Liver (tissue), 3 donors: ENCODE measurements around the gene RTN4RL1.

Experiments
- CTCF ChIP-seq: fragments of 150-350 bp; IDR thresholded peaks from 2 replicates; pipeline ENCODE4 v1.5.1; 2017; ENCODE audit warnings: improper control_type of control experiment, low read depth, low read length; ENCODE audit not compliant: missing input control
- HNF4A ChIP-seq, 2 donors: conservative IDR thresholded peaks; 2 replicates each; pipeline ENCODE4 v1.6.1; 2016; ENCODE audit warnings: antibody characterized with exemption in 2 of 2, mild to moderate bottlenecking in 2 of 2
- RAD21 ChIP-seq, 2 donors: IDR thresholded peaks; 2 replicates each; pipeline ENCODE4 v1.6.1; 2016; ENCODE audit warnings: antibody characterized with exemption in 2 of 2, mild to moderate bottlenecking in 2 of 2
- REST ChIP-seq: IDR thresholded peaks from 2 replicates; pipeline ENCODE4 v1.6.1; 2016; ENCODE audit warnings: antibody characterized with exemption, mild to moderate bottlenecking
- SP1 ChIP-seq: IDR thresholded peaks from 2 replicates; pipeline ENCODE4 v1.6.1; 2018; ENCODE audit warnings: antibody characterized with exemption, mild to moderate bottlenecking
- TAF1 ChIP-seq: conservative IDR thresholded peaks from 2 replicates; pipeline ENCODE4 v1.6.1; 2016; ENCODE audit warnings: antibody characterized with exemption, mild to moderate bottlenecking
- TF ChIP-seq, protein P1 (sequence below): IDR thresholded peaks from 2 replicates; pipeline ENCODE4 v1.6.1; 2016; ENCODE audit warnings: antibody characterized with exemption
- donor health status: healthy.
- donor health status: healthy.

DNA sequence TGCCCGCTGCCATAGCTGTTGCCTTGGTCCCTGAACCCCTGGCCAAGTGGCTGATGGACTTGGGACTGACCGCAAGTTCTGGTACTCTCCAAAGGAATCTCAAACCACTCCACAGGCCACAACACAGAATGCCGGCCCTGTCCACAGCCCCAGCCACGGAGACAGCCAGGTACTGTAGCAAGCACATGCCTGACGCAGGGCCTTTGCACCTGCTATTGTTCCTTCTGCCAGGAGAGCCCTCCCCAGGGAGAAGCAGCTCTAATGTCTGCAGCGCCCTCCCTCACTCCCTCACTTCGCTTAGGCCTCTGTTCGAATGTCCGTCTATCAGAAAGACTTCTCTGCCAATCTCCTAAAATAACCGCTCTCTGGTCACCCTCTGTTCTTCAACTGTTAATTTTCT lies 15.4 kb downstream of the RTN4RL1 start:
- TF ChIP-seq RAD21 (IDR thresholded peaks at IDR 0.05): no peak
- no peak for TF ChIP-seq SP1
- TF ChIP-seq HNF4A (conservative IDR thresholded peaks at IDR 0.05): no peak
- no peak for TF ChIP-seq CTCF
- TF ChIP-seq REST: no peak
- TF ChIP-seq TAF1: no peak
- TF ChIP-seq, protein P1, sequence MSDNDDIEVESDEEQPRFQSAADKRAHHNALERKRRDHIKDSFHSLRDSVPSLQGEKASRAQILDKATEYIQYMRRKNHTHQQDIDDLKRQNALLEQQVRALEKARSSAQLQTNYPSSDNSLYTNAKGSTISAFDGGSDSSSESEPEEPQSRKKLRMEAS: no peak
